DOHH2 (cell line): ENCODE data around the gene CACHD1.

ENCODE experiments used
- H3F3A ChIP-seq: fragments of 200-600 bp; sonication (generic), shearing (Covaris generic); 2 replicates; pipeline ENCODE4 v1.6.0; 2016; ENCODE audit warnings: antibody characterized with exemption, mild to moderate bottlenecking; ENCODE audit not compliant: control insufficient read depth, insufficient read depth
- H3K27ac ChIP-seq: fragments of 200-600 bp; sonication (generic); 2 replicates; pipeline ENCODE4 v1.5.1; 2014; ENCODE audit warnings: low read depth, mild to moderate bottlenecking, low read length, moderate library complexity
- H3K27me3 ChIP-seq: fragments of 200-600 bp; sonication (generic); 2 replicates; pipeline ENCODE4 v1.6.1; 2014; ENCODE audit warnings: mild to moderate bottlenecking, low read length, mixed read lengths; ENCODE audit not compliant: control insufficient read depth
- H3K36me3 ChIP-seq: fragments of 200-600 bp; sonication (generic); 2 replicates; pipeline ENCODE4 v1.6.1; 2014; ENCODE audit warnings: mild to moderate bottlenecking, low read length, moderate library complexity, mixed read lengths; ENCODE audit not compliant: control insufficient read depth
- H3K4me1 ChIP-seq: fragments of 200-600 bp; sonication (generic); 2 replicates; pipeline ENCODE4 v1.6.1; 2014; ENCODE audit warnings: mild to moderate bottlenecking, low read length, mixed read lengths; ENCODE audit not compliant: control insufficient read depth
- H3K4me2 ChIP-seq: fragments of 200-600 bp; sonication (generic); 2 replicates; pipeline ENCODE4 v1.6.0; 2014; ENCODE audit warnings: mild to moderate bottlenecking, low read length, moderate library complexity
- H3K4me3 ChIP-seq: fragments of 200-600 bp; sonication (generic); 2 replicates; pipeline ENCODE4 v1.5.1; 2014; ENCODE audit warnings: mild to moderate bottlenecking, low read length, mixed read lengths
- H3K79me2 ChIP-seq: fragments of 200-600 bp; sonication (generic); 2 replicates; pipeline ENCODE4 v1.6.1; 2014; ENCODE audit warnings: mild to moderate bottlenecking, low read length, mixed read lengths; ENCODE audit not compliant: control insufficient read depth
- H3K9me2 ChIP-seq: fragments of 200-600 bp; sonication (generic); replicated peaks from 2 replicates; pipeline ENCODE4 v1.6.1; 2014; ENCODE audit warnings: mild to moderate bottlenecking, low read length, mixed read lengths; ENCODE audit not compliant: control insufficient read depth
- H3K9me3 ChIP-seq: fragments of 200-600 bp; sonication (generic); 2 replicates; pipeline ENCODE4 v1.6.1; 2014; ENCODE audit warnings: antibody characterized with exemption, low read length, mixed read lengths; ENCODE audit not compliant: control insufficient read depth, insufficient read depth
- H4K20me1 ChIP-seq: fragments of 200-600 bp; sonication (generic); 2 replicates; pipeline ENCODE4 v1.6.0; 2014; ENCODE audit warnings: low read depth, mild to moderate bottlenecking, antibody characterized with exemption, low read length, moderate library complexity; ENCODE audit not compliant: control insufficient read depth, insufficient read depth
- CTCF ChIP-seq: fragments of 200-600 bp; sonication (generic); IDR thresholded peaks from one replicate; pipeline ENCODE4 v1.5.1; 2014; ENCODE audit warnings: antibody characterized with exemption, mild to moderate bottlenecking, low read depth, low read length; ENCODE audit not compliant: poor library complexity, severe bottlenecking
- EZH2phosphoT487 ChIP-seq: fragments of 200-600 bp; sonication (generic); IDR thresholded peaks from 2 replicates; pipeline ENCODE4 v1.6.1; 2017; ENCODE audit warnings: borderline replicate concordance, mild to moderate bottlenecking, antibody characterized with exemption, low read length, moderate library complexity, mixed read lengths

Gene CACHD1

GRCh38 chr1:64715186-64715585, 245.3 kb downstream of the CACHD1 start:
- TF ChIP-seq EZH2phosphoT487 (no peak), CTCF (no peak)
- Histone ChIP-seq H3K36me3 (no peaks in the 10 kb centered on the region), H3K27ac (no peak overlapping the region), H3K4me2 (no peak overlapping the region), H4K20me1 (no peaks in the 10 kb centered on the region), H3K9me2 (no peaks in the 10 kb centered on the region), H3K79me2 (no peaks in the 10 kb centered on the region), H3K4me3 (no peak overlapping the region), H3K27me3 (peaks cover 9% of the 10 kb centered on the region), H3K4me1 (no peaks in the 10 kb centered on the region), H3K9me3 (peaks cover 5% of the 10 kb centered on the region; the same call in 1 of the 2 replicates), H3F3A (no peaks in the 10 kb centered on the region)

GRCh38 chr1:64721135-64721534, 251.2 kb downstream of the CACHD1 start:
- Histone ChIP-seq H3K4me3 (no peak overlapping the region), H3K79me2 (no peaks in the 10 kb centered on the region), H3K9me2 (no peaks in the 10 kb centered on the region), H4K20me1 (no peaks in the 10 kb centered on the region), H3K4me1 (no peaks in the 10 kb centered on the region), H3K4me2 (no peak overlapping the region), H3K9me3 (peaks cover 5% of the 10 kb centered on the region; the same call in 1 of the 2 replicates), H3K27ac (no peak overlapping the region), H3F3A (no peaks in the 10 kb centered on the region), H3K27me3 (peaks cover 30% of the 10 kb centered on the region), H3K36me3 (no peaks in the 10 kb centered on the region)
- TF ChIP-seq EZH2phosphoT487 = no peak
- TF ChIP-seq CTCF = no peak

GRCh38 chr1:64721576-64722145, 251.7 kb downstream of the CACHD1 start:
- Histone ChIP-seq H3K79me2 (no peaks in the 10 kb centered on the region), H3K9me3 (peaks cover 5% of the 10 kb centered on the region; the same call in 1 of the 2 replicates), H3K4me3 (no peak overlapping the region), H3K27ac (no peak overlapping the region), H3K4me1 (no peaks in the 10 kb centered on the region), H3K9me2 (no peaks in the 10 kb centered on the region), H3K27me3 (peaks cover 30% of the 10 kb centered on the region), H3K4me2 (no peak overlapping the region), H3K36me3 (no peaks in the 10 kb centered on the region), H3F3A (no peaks in the 10 kb centered on the region), H4K20me1 (no peaks in the 10 kb centered on the region)
- TF ChIP-seq CTCF (no peak), EZH2phosphoT487 (no peak)
